Thymus (tissue), 11 donors: ENCODE data around the gene LRRC45. TPM values are rescaled to one million over a fixed set of nuclear protein-coding genes. Genes with fewer than 3 reads are reported as not detected.

Source experiments
- DNase-seq, 9 donors: peaks; one replicate each; pipeline ENCODE4 v3.0.0-alpha.2; 2013; ENCODE audit warnings: low spot score in 9 of 9, low read depth in 6 of 9, missing footprints in 1 of 9
- H3K27ac ChIP-seq, 2 donors: one replicate each; pipeline ENCODE4 v1.5.1; 2013; ENCODE audit warnings: control low read depth in 1 of 2, low read depth in 1 of 2, low read length in 1 of 2, mild to moderate bottlenecking in 1 of 2, moderate library complexity in 1 of 2
- H3K27me3 ChIP-seq, 2 donors: one replicate each; pipeline ENCODE4 v1.5.1; 2013; ENCODE audit warnings: low read length in 1 of 2; ENCODE audit not compliant: control insufficient read depth in 2 of 2, insufficient read depth in 1 of 2
- H3K36me3 ChIP-seq, 2 donors: one replicate each; pipeline ENCODE4 v1.5.1; 2013; ENCODE audit warnings: low read length in 1 of 2, mild to moderate bottlenecking in 1 of 2, moderate library complexity in 1 of 2; ENCODE audit not compliant: control insufficient read depth in 2 of 2, insufficient read depth in 2 of 2
- H3K4me1 ChIP-seq, 2 donors: one replicate each; pipeline ENCODE4 v1.5.1; 2013; ENCODE audit warnings: low read length in 2 of 2; ENCODE audit not compliant: control insufficient read depth in 2 of 2, insufficient read depth in 2 of 2
- H3K4me3 ChIP-seq, 2 donors: one replicate each; pipeline ENCODE4 v1.5.1; 2013; ENCODE audit warnings: low read length in 2 of 2, control low read depth in 1 of 2, mild to moderate bottlenecking in 1 of 2
- H3K9me3 ChIP-seq, 2 donors: one replicate each; pipeline ENCODE4 v1.5.1; 2013; ENCODE audit warnings: low read length in 1 of 2, mild to moderate bottlenecking in 1 of 2; ENCODE audit not compliant: control insufficient read depth in 2 of 2, insufficient read depth in 1 of 2
- WGBS: extraction: QIAGEN DNeasy Blood & Tissue Kit; methylation state at CpG from one replicate; pipeline ENCODE4 v1.1.7; 2013; 5-methylcytosine and 5-hydroxymethylcytosine counted together
- polyA plus RNA-seq: library from polyadenylated mRNA; stranded (reverse); fragments of 200-250 nt; gene quantifications from one replicate; pipeline ENCODE4 v1.2.3, GENCODE V29; 2013
- total RNA-seq: library from RNA; stranded (reverse); fragments of 120-200 nt; gene quantifications from one replicate; pipeline ENCODE4 v1.2.4, GENCODE V29; 2013
- donor health status: healthy.

LRRC45 gene
- total and polyA plus RNA-seq, 2 donors, result 15.2 to 20.7 TPM

- WGBS, result 94% methylated on average over 19 of the region's 19 CpGs
Observed at GRCh38 chr17:82011617-82012187, 11.4 kb upstream of the LRRC45 start.

GRCh38 chr17:82012261-82012639, 10.9 kb upstream of the LRRC45 start:
- no peak overlapping the region for H3K4me3 ChIP-seq
- no peak overlapping the region for H3K27ac ChIP-seq
- peaks cover 0 to under 1% of the 10 kb centered on the region in 2 donors for H3K9me3 ChIP-seq
- no peak for DNase-seq
- 91% methylated on average over 20 of the region's 20 CpGs for WGBS
- H3K4me1 ChIP-seq, result peaks cover 0 to 20% of the 10 kb centered on the region in 2 donors
- H3K27me3 ChIP-seq, result no peaks in the 10 kb centered on the region
- peaks cover 0 to 11% of the 10 kb centered on the region in 2 donors for H3K36me3 ChIP-seq

More at GRCh38 chr17:82011617-82012187, 11.4 kb upstream of the LRRC45 start:
- peaks cover 0 to 20% of the 10 kb centered on the region in 2 donors for H3K4me1 ChIP-seq
- DNase-seq, result no peak
- no peak overlapping the region for H3K4me3 ChIP-seq
- H3K36me3 ChIP-seq, result peaks cover 0 to 7% of the 10 kb centered on the region in 2 donors
- H3K27ac ChIP-seq, result no peak overlapping the region
- H3K27me3 ChIP-seq, result no peaks in the 10 kb centered on the region
- no peaks in the 10 kb centered on the region for H3K9me3 ChIP-seq

GRCh38 chr17:82012640-82013295, 10.3 kb upstream of the LRRC45 start:
- no peak for DNase-seq
- WGBS, result 98% methylated on average over 19 of the region's 19 CpGs
- Histone ChIP-seq H3K4me1 (peaks cover 0 to 20% of the 10 kb centered on the region in 2 donors), H3K27me3 (no peaks in the 10 kb centered on the region), H3K36me3 (peaks cover 1 to 12% of the 10 kb centered on the region in 2 donors), H3K4me3 (no peak overlapping the region), H3K9me3 (peaks cover 0 to 5% of the 10 kb centered on the region in 2 donors), H3K27ac (no peak overlapping the region)

- peaks cover 0 to 5% of the 10 kb centered on the region in 2 donors for H3K9me3 ChIP-seq
- H3K27ac ChIP-seq, result no peak overlapping the region
- DNase-seq, result peak in 1 of 9 donors; percentile 35
- H3K4me3 ChIP-seq, result no peak overlapping the region
- 79% methylated on average over 22 of the region's 22 CpGs for WGBS
- H3K4me1 ChIP-seq, result peaks cover 0 to 20% of the 10 kb centered on the region in 2 donors
- H3K27me3 ChIP-seq, result no peaks in the 10 kb centered on the region
- peaks cover 2 to 17% of the 10 kb centered on the region in 2 donors for H3K36me3 ChIP-seq
Observed at GRCh38 chr17:82013341-82013740, 9.8 kb upstream of the LRRC45 start.

GRCh38 chr17:82013772-82014321, 9.3 kb upstream of the LRRC45 start:
- H3K4me3 ChIP-seq, result no peak overlapping the region
- peaks cover 0 to 5% of the 10 kb centered on the region in 2 donors for H3K9me3 ChIP-seq
- peaks cover 7 to 20% of the 10 kb centered on the region in 2 donors for H3K36me3 ChIP-seq
- peaks cover 0 to 20% of the 10 kb centered on the region in 2 donors for H3K4me1 ChIP-seq
- WGBS, result 98% methylated on average over 16 of the region's 16 CpGs
- H3K27me3 ChIP-seq, result no peaks in the 10 kb centered on the region
- H3K27ac ChIP-seq, result no peak overlapping the region
- no peak for DNase-seq

GRCh38 chr17:82014432-82014831, 8.7 kb upstream of the LRRC45 start:
- peaks cover 10 to 18% of the 10 kb centered on the region in 2 donors for H3K36me3 ChIP-seq
- no peak for DNase-seq
- H3K27ac ChIP-seq, result no peak overlapping the region
- H3K27me3 ChIP-seq, result no peaks in the 10 kb centered on the region
- H3K4me3 ChIP-seq, result no peak overlapping the region
- peaks cover 0 to 21% of the 10 kb centered on the region in 2 donors for H3K4me1 ChIP-seq
- 95% methylated on average over 23 of the region's 23 CpGs for WGBS
- H3K9me3 ChIP-seq, result peaks cover 0 to 5% of the 10 kb centered on the region in 2 donors

- Histone ChIP-seq H3K4me3 (no peak overlapping the region), H3K9me3 (peaks cover 0 to 5% of the 10 kb centered on the region in 2 donors), H3K36me3 (peaks cover 10 to 18% of the 10 kb centered on the region in 2 donors), H3K27ac (no peak overlapping the region), H3K4me1 (peaks cover 0 to 24% of the 10 kb centered on the region in 2 donors), H3K27me3 (no peaks in the 10 kb centered on the region)
- WGBS, result 89% methylated on average over 13 of the region's 13 CpGs
- DNase-seq, result no peak
Observed at GRCh38 chr17:82014971-82015310, 8.2 kb upstream of the LRRC45 start.

GRCh38 chr17:82015311-82015971, 7.7 kb upstream of the LRRC45 start:
- no peak overlapping the region for H3K27ac ChIP-seq
- no peak overlapping the region for H3K4me3 ChIP-seq
- 95% methylated on average over 24 of the region's 24 CpGs for WGBS
- peaks cover 0 to 5% of the 10 kb centered on the region in 2 donors for H3K9me3 ChIP-seq
- H3K4me1 ChIP-seq, result peaks cover 0 to 24% of the 10 kb centered on the region in 2 donors
- peaks cover 10 to 18% of the 10 kb centered on the region in 2 donors for H3K36me3 ChIP-seq
- H3K27me3 ChIP-seq, result no peaks in the 10 kb centered on the region
- no peak for DNase-seq
